Neural cell (in vitro differentiated cells): ENCODE data around the gene IGF2R.

ENCODE experiments used
- CTCF ChIP-seq: fragments of 450-650 bp; IDR thresholded peaks from 2 replicates; pipeline ENCODE4 v1.5.1; 2014; ENCODE audit warnings: antibody characterized with exemption, mild to moderate bottlenecking, moderate library complexity; ENCODE audit not compliant: poor library complexity, severe bottlenecking
- EP300 ChIP-seq: fragments of 450-650 bp; conservative IDR thresholded peaks from 2 replicates; pipeline ENCODE4 v1.6.1; 2014; ENCODE audit warnings: antibody characterized with exemption, mild to moderate bottlenecking, moderate library complexity; ENCODE audit not compliant: poor library complexity, severe bottlenecking
- EZH2 ChIP-seq: fragments of 200-600, 300-800 bp; shearing (Covaris generic), sonication (generic); IDR thresholded peaks from 2 replicates; pipeline ENCODE4 v1.6.1; 2014; ENCODE audit warnings: antibody characterized with exemption, low read length, borderline replicate concordance, mild to moderate bottlenecking; ENCODE audit not compliant: insufficient read depth, poor library complexity, severe bottlenecking
- MXI1 ChIP-seq: fragments of 450-650 bp; conservative IDR thresholded peaks from 2 replicates; pipeline ENCODE4 v1.6.1; 2014; ENCODE audit warnings: antibody characterized with exemption, mild to moderate bottlenecking; ENCODE audit not compliant: poor library complexity, severe bottlenecking
- POLR2AphosphoS5 ChIP-seq: IDR thresholded peaks from 2 replicates; pipeline ENCODE4 v1.6.1; 2012
- RAD21 ChIP-seq: fragments of 450-650 bp; conservative IDR thresholded peaks from 2 replicates; pipeline ENCODE4 v1.6.1; 2014; ENCODE audit warnings: antibody characterized with exemption, mild to moderate bottlenecking, moderate library complexity
- REST ChIP-seq: IDR thresholded peaks from 2 replicates; pipeline ENCODE4 v1.6.1; 2012; ENCODE audit warnings: borderline replicate concordance
- TAF1 ChIP-seq: IDR thresholded peaks from 2 replicates; pipeline ENCODE4 v1.6.1; 2012; ENCODE audit warnings: low read depth

DNA sequence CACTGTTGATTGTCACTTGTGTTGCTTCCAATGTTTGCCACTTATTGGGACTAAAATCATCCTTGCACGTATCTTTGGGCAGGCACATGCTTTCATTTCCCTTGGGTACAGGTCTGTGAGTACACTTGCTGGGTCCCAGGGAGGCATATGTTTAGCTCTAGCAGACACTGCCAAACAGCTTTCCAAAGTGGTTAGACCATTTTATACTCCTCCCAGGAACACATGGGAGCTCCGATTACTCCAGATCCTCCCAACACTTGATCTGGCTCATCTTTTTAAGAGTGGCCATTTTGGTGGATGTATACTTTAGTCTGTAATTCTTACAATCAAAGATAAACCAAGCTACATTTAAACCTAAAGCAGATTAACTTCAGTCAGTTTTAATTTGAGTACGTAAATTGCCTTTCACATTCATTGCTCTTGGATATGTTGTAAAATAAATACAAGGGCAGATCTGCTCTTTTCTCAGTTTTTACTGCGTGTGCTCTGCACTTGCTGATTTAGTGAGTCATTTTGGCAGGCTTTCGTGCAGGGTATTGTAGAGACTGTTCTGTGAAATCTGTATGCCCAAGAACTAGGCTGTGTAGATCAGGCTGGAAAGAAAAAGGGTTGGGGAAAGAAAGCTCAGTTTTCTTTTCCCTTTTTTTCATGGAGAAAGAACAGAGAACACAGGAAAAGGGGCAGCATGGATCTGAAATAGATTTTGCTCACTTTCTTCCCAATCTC lies 172.3 kb downstream of the IGF2R start:
- no peak for TF ChIP-seq REST
- TF ChIP-seq POLR2AphosphoS5, result no peak
- no peak for TF ChIP-seq CTCF
- no peak for TF ChIP-seq EZH2
- no peak for TF ChIP-seq TAF1
- no peak for TF ChIP-seq RAD21
- TF ChIP-seq MXI1, result no peak
- TF ChIP-seq EP300, result no peak
